Cardiac muscle cell (in vitro differentiated cells and primary cell): Measurements from ENCODE around the gene TBX18. TPM values are rescaled to one million over a fixed set of nuclear protein-coding genes. Genes with fewer than 3 reads are reported as not detected.

Experiments used
- DNase-seq, 2 donors: peaks; one replicate each; pipeline versions ENCODE4 v3.0.0 to v3.0.0-alpha.2; 2010 to 2017; ENCODE audit warnings: low read depth in 1 of 2, low spot score in 1 of 2
- H3K27ac ChIP-seq: fragments of 200-600 bp; sonication (generic); 2 replicates; pipeline ENCODE4 v1.5.1; 2016
- H3K27me3 ChIP-seq: fragments of 200-600 bp; sonication (generic); 2 replicates; pipeline ENCODE4 v1.6.0; 2016; ENCODE audit warnings: control low read depth
- H3K36me3 ChIP-seq: fragments of 200-600 bp; sonication (generic); 2 replicates; pipeline ENCODE4 v1.5.1; 2016; ENCODE audit warnings: control low read depth
- H3K4me1 ChIP-seq: fragments of 200-600 bp; sonication (generic); 2 replicates; pipeline ENCODE4 v1.8.1; 2017; ENCODE audit warnings: low read depth, mild to moderate bottlenecking, mixed run types
- H3K4me3 ChIP-seq: fragments of 200-600 bp; sonication (generic); 2 replicates; pipeline ENCODE4 v1.5.1; 2016; ENCODE audit warnings: mild to moderate bottlenecking
- H3K9me3 ChIP-seq: fragments of 200-600 bp; sonication (generic); 2 replicates; pipeline ENCODE4 v1.5.1; 2017; ENCODE audit warnings: low read depth, mild to moderate bottlenecking, control low read depth
- CTCF ChIP-seq: IDR thresholded peaks from 2 replicates; pipeline ENCODE4 v1.5.1; 2012; ENCODE audit warnings: low read depth, mild to moderate bottlenecking, low read length
- polyA plus RNA-seq: library from polyadenylated mRNA; unstranded; fragments of >200 nt; fragmentation: Nextera tagmentation; extraction: Ambion mirVana; gene quantifications from 2 replicates; pipeline ENCODE4 v1.2.1, GENCODE V29; 2016
- total RNA-seq: library from RNA; depleted of rRNA; stranded (reverse); fragments of >200 nt; gene quantifications from 2 replicates; pipeline ENCODE4 v1.2.3, GENCODE V29; 2016

The TBX18 gene
- total and polyA plus RNA-seq, 2 experiments from 2014 or later, result 1.2 to 5.5 TPM

- Histone ChIP-seq H3K4me3 (no peak overlapping the region), H3K4me1 (no peaks in the 10 kb centered on the region), H3K27ac (no peak overlapping the region), H3K27me3 (peaks cover 66% of the 10 kb centered on the region), H3K36me3 (no peaks in the 10 kb centered on the region), H3K9me3 (no peaks in the 10 kb centered on the region)
- TF ChIP-seq CTCF, result no peak
- no peak for DNase-seq
Measured at GRCh38 chr6:84748376-84748775, 16.0 kb downstream of the TBX18 start.

- Histone ChIP-seq H3K4me3 (no peak overlapping the region), H3K4me1 (no peaks in the 10 kb centered on the region), H3K9me3 (no peaks in the 10 kb centered on the region), H3K36me3 (no peaks in the 10 kb centered on the region), H3K27ac (no peak overlapping the region), H3K27me3 (peaks cover 77% of the 10 kb centered on the region)
- no peak for DNase-seq
- TF ChIP-seq CTCF, result no peak
Measured at GRCh38 chr6:84743616-84744015, 20.8 kb downstream of the TBX18 start.

- no peak for DNase-seq
- H3K4me3 ChIP-seq, result no peak overlapping the region
- no peak overlapping the region for H3K27ac ChIP-seq
- TF ChIP-seq CTCF, result no peak
- peaks cover 2% of the 10 kb centered on the region for H3K4me1 ChIP-seq
- peaks cover 85% of the 10 kb centered on the region for H3K27me3 ChIP-seq
- no peaks in the 10 kb centered on the region for H3K9me3 ChIP-seq
- no peaks in the 10 kb centered on the region for H3K36me3 ChIP-seq
Measured at GRCh38 chr6:84740385-84740784, 24.0 kb downstream of the TBX18 start.

- H3K27ac ChIP-seq, result no peak overlapping the region
- peaks cover 79% of the 10 kb centered on the region for H3K27me3 ChIP-seq
- peaks cover 4% of the 10 kb centered on the region for H3K4me1 ChIP-seq
- no peaks in the 10 kb centered on the region for H3K9me3 ChIP-seq
- no peak overlapping the region for H3K4me3 ChIP-seq
- TF ChIP-seq CTCF, result no peak
- H3K36me3 ChIP-seq, result no peaks in the 10 kb centered on the region
- DNase-seq, result no peak
Measured at GRCh38 chr6:84739866-84740208, 24.6 kb downstream of the TBX18 start.

- Histone ChIP-seq H3K9me3 (no peaks in the 10 kb centered on the region), H3K36me3 (no peaks in the 10 kb centered on the region), H3K4me3 (no peak overlapping the region), H3K27me3 (peaks cover 74% of the 10 kb centered on the region), H3K27ac (no peak overlapping the region), H3K4me1 (peaks cover 8% of the 10 kb centered on the region)
- DNase-seq, result no peak
- no peak for TF ChIP-seq CTCF
Measured at GRCh38 chr6:84738996-84739865, 25.2 kb downstream of the TBX18 start.
